Measurements from ENCODE around the gene KCNN1. TPM values are rescaled to one million over a fixed set of nuclear protein-coding genes. Genes with fewer than 3 reads are reported as not detected.

KCNN1 gene
- total RNA-seq, 1 experiment from 2014 or later: 9.2 TPM

- Mint-ChIP-seq H3K4me3 (peak overlapping the region; percentile 59 to 84), H3K27me3 (ENCODE audit: low read depth) (peaks cover 74% of the 10 kb centered on the region), H3K4me1 (peaks cover 31 to 41% of the 10 kb centered on the region in 2 experiments), H3K27ac (no peak overlapping the region), H3K36me3 (ENCODE audit: insufficient read depth in 1 of 3, low read depth in 3 of 3) (no peaks in the 10 kb centered on the region), H3K9me3 (no peaks in the 10 kb centered on the region)
- Histone ChIP-seq H3K23me2 (ENCODE audit: insufficient read length, low read depth, low read length, poor library complexity, severe bottlenecking) (peaks cover 37% of the 10 kb centered on the region), H3K4me1 (ENCODE audit: insufficient read depth, low read length) (peaks cover 1% of the 10 kb centered on the region; the same call in 1 of the 2 replicates), H3K9ac (ENCODE audit: extremely low read depth, insufficient read length, low read length) (no peak overlapping the region), H3K56ac (ENCODE audit: insufficient read length, low read depth, low read length) (no peak overlapping the region), H4K5ac (ENCODE audit: insufficient read length, low read depth, low read length) (no peak overlapping the region), H3K14ac (ENCODE audit: insufficient read depth, low read length) (no peak overlapping the region; the same call in 1 of the 2 replicates), H3T11ph (ENCODE audit: low read length) (no peak overlapping the region), H2BK20ac (ENCODE audit: low read depth, low read length, poor library complexity, severe bottlenecking) (no peak overlapping the region), H2BK15ac (ENCODE audit: low read depth, low read length) (no peak overlapping the region), H3K79me2 (ENCODE audit: insufficient read depth, low read length) (no peaks in the 10 kb centered on the region), H3K27ac (ENCODE audit: insufficient read length, low read depth, low read length) (no peak overlapping the region), H3K4ac (ENCODE audit: low read depth, low read length) (no peak overlapping the region), H3K9me3 (ENCODE audit: control insufficient read depth, low read depth, low read length) (no peaks in the 10 kb centered on the region), H2BK12ac (ENCODE audit: insufficient read length, low read depth, low read length) (no peak overlapping the region), H2AFZ (ENCODE audit: low read length) (no peak overlapping the region), H4K8ac (replicated peaks; ENCODE audit: insufficient read length, low read depth, low read length) (no peak overlapping the region), H3K23ac (ENCODE audit: insufficient read length, low read depth, low read length) (no peak overlapping the region), H3K79me1 (ENCODE audit: insufficient read depth, low read depth, low read length, poor library complexity, severe bottlenecking) (no peaks in the 10 kb centered on the region), H2AK5ac (ENCODE audit: insufficient read length, low read length) (no peak overlapping the region), H3K18ac (ENCODE audit: insufficient read length, low read depth, low read length) (no peak overlapping the region), H4K91ac (ENCODE audit: insufficient read length, low read depth, low read length) (no peak overlapping the region), H4K20me1 (ENCODE audit: control insufficient read depth, insufficient read depth, insufficient read length) (no peaks in the 10 kb centered on the region), H3K27me3 (ENCODE audit: insufficient read depth, low read length) (peaks cover 27% of the 10 kb centered on the region; the same call in 1 of the 2 replicates), H2BK120ac (ENCODE audit: low read depth, low read length, poor library complexity, severe bottlenecking) (no peak overlapping the region), H3K4me2 (ENCODE audit: insufficient read depth, insufficient read length, low read length) (peak overlapping the region; percentile 63), H2BK5ac (ENCODE audit: insufficient read length, low read length) (no peak overlapping the region)
- DNase-seq: peak; percentile 44
- TF ChIP-seq CTCF (conservative IDR thresholded peaks at IDR 0.05): no peak
- WGBS (ENCODE audit: extremely low coverage, insufficient read length, low lambda C conversion rate): no CpG with 5 or more reads among the region's 68 CpGs
Observed at GRCh38 chr19:17951990-17952976, 14.6 kb upstream of the KCNN1 start.

Data from H9 (cell line).